Gastrocnemius medialis (tissue), 4 donors: Measurements from ENCODE around the gene ESF1. TPM values are rescaled to one million over a fixed set of nuclear protein-coding genes. Genes with fewer than 3 reads are reported as not detected.
"Not testable (repeated sequence)": the region's sequence is repeated elsewhere in the genome, so short reads cannot be mapped to it uniquely, and the experiment has no call there.

Experiments used
- ATAC-seq, 2 donors: fragments of 150-250 bp; one replicate each; pipeline ENCODE4 v1.9.1; 2016
- DNase-seq, 2 donors: peaks; one replicate each; pipeline ENCODE4 v3.0.0-alpha.2; 2019
- H3K27ac ChIP-seq, 4 donors: fragments of 200-600 bp; sonication (generic); 1 replicate in 1 of 4; 2 replicates in 3 of 4; pipeline ENCODE4 v1.5.1; 2016 to 2018; ENCODE audit warnings: mild to moderate bottlenecking in 2 of 4, moderate library complexity in 1 of 4
- H3K27me3 ChIP-seq, 3 donors: fragments of 200-600 bp; sonication (generic) in 2 of 3; 1 replicate in 1 of 3; 2 replicates in 2 of 3; pipeline versions ENCODE4 v1.5.1 to v1.6.0; 2016 to 2019; ENCODE audit warnings: mild to moderate bottlenecking in 1 of 3, moderate library complexity in 1 of 3
- H3K36me3 ChIP-seq, 2 donors: fragments of 200-600 bp; sonication (generic) in 1 of 2; one replicate each; pipeline ENCODE4 v1.5.1; 2017 to 2018
- H3K4me1 ChIP-seq, 2 donors: fragments of 200-600 bp; sonication (generic) in 1 of 2; one replicate each; pipeline ENCODE4 v1.5.1; 2016 to 2017; ENCODE audit warnings: mild to moderate bottlenecking in 2 of 2
- H3K4me3 ChIP-seq, 4 donors: fragments of 200-600 bp; sonication (generic) in 3 of 4; 1 replicate in 1 of 4; 2 replicates in 3 of 4; pipeline ENCODE4 v1.5.1; 2016 to 2019; ENCODE audit warnings: mild to moderate bottlenecking in 2 of 4
- H3K9me3 ChIP-seq, 3 donors: fragments of 200-600 bp; sonication (generic) in 2 of 3; 1 replicate in 1 of 3; 2 replicates in 2 of 3; pipeline ENCODE4 v1.5.1; 2016 to 2019
- POLR2A ChIP-seq, 2 donors: fragments of 450-650 bp; IDR thresholded peaks; one replicate each; pipeline ENCODE4 v1.6.1; 2017; ENCODE audit warnings: antibody characterized with exemption in 2 of 2, mild to moderate bottlenecking in 2 of 2, moderate library complexity in 2 of 2
- in situ Hi-C, 4 donors: fragments of 200-750 bp; cut with MboI; loops; one replicate each; pipeline versions ENCODE4 v1.15.0 to v1.8.0; 2017; ENCODE audit warnings: low sequenced_read_pairs in 4 of 4
- intact Hi-C: fragments of 100-400 bp; cut with DNase I; formaldehyde crosslinking; loops from one replicate; pipeline ENCODE4 v1.15.1; 2023; ENCODE audit warnings: low total_unique reads
- total RNA-seq, 4 donors: library from RNA; depleted of rRNA; stranded (reverse); fragments of >200 nt; gene quantifications; one replicate each; pipeline versions ENCODE4 v1.1.0 to v1.2.3, GENCODE V29; 2016
- TF ChIP-seq, protein P1 (sequence below), 5 experiments: fragments of 450-650 bp in 3 of 5; fragments of 200-600 bp in 2 of 5; sonication (generic) in 2 of 5; IDR thresholded peaks in 4 of 5; conservative IDR thresholded peaks in 1 of 5; 1 replicate in 4 of 5; 2 replicates in 1 of 5; pipeline ENCODE4 v1.5.1; 2016 to 2019; ENCODE audit warnings: antibody characterized with exemption in 5 of 5, mild to moderate bottlenecking in 3 of 5, moderate library complexity in 3 of 5

The ESF1 gene
- total RNA-seq, 4 donors from 2014 or later = 8.6 to 12.2 (median 10.8) TPM

DNA sequence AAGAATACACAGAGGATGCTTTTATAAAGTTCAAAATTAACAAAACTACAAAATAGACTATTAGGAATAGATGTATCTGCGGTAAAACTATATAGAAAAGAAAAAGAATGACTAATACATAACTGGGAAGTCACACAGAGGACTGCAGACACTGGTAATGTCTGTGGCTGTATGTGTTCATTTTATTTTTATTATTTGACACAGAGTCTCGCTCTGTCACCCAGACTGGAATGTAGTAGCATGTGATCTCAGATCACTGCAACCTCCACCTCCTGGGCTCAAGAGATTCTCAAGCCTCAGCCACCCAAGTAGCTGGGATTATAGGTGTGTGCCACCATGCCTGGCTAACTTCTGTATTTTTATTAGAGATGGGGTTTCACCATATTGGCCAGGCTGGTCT lies 38.9 kb downstream of the ESF1 start:
- in situ Hi-C loops (no loop called here), intact Hi-C loops (loop anchor here (10.0 kb wide), 1 partner anchor 111 kb away; the partner anchor contains the start of gene TASP1)
- Histone ChIP-seq H3K4me3 (no peak overlapping the region), H3K27me3 (no peaks in the 10 kb centered on the region), H3K27ac (peak overlapping the region in 1 of 4 donors; percentile 5), H3K4me1 (peaks cover 0 to 6% of the 10 kb centered on the region in 2 donors), H3K9me3 (no peaks in the 10 kb centered on the region), H3K36me3 (peaks cover 0 to 6% of the 10 kb centered on the region in 2 donors)
- TF ChIP-seq POLR2A (IDR thresholded peaks at IDR 0.05) = no peak
- TF ChIP-seq, protein P1, sequence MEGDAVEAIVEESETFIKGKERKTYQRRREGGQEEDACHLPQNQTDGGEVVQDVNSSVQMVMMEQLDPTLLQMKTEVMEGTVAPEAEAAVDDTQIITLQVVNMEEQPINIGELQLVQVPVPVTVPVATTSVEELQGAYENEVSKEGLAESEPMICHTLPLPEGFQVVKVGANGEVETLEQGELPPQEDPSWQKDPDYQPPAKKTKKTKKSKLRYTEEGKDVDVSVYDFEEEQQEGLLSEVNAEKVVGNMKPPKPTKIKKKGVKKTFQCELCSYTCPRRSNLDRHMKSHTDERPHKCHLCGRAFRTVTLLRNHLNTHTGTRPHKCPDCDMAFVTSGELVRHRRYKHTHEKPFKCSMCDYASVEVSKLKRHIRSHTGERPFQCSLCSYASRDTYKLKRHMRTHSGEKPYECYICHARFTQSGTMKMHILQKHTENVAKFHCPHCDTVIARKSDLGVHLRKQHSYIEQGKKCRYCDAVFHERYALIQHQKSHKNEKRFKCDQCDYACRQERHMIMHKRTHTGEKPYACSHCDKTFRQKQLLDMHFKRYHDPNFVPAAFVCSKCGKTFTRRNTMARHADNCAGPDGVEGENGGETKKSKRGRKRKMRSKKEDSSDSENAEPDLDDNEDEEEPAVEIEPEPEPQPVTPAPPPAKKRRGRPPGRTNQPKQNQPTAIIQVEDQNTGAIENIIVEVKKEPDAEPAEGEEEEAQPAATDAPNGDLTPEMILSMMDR (IDR thresholded peaks at IDR 0.05 in 4 of 5, conservative IDR thresholded peaks at IDR 0.05 in 1 of 5) = no peak
- DNase-seq (no peak), ATAC-seq (peak; percentile 62 to 68)

DNA sequence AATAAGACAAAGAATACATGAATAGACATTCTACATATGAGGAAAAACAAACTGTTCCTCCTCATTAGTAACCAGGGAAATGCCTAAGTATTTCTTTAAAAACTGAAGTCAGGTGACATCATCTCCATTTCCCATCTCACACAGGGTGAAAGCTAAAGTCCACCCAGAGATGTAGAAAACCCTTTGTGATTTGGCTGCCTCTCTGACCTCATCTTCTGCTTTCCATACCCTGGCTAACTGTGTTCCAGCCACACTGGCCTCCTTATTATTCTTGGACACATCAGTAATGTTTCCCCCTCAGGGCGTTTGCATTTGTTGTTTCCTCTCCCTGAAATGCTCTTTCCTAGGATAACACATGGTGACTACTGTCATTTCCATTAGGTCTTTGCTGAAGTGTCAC lies 40.4 kb downstream of the ESF1 start:
- no peak for TF ChIP-seq POLR2A (IDR thresholded peaks at IDR 0.05)
- TF ChIP-seq, protein P1 (IDR thresholded peaks at IDR 0.05 in 4 of 5, conservative IDR thresholded peaks at IDR 0.05 in 1 of 5) = no peak
- DNase-seq = no peak
- intact Hi-C loops (loop anchor here (10.0 kb wide), 1 partner anchor 110 kb away; the partner anchor contains the start of gene TASP1), in situ Hi-C loops (no loop called here)
- Histone ChIP-seq H3K4me3 (no peak overlapping the region), H3K36me3 (peaks cover 0 to 6% of the 10 kb centered on the region in 2 donors), H3K27ac (no peak overlapping the region), H3K9me3 (no peaks in the 10 kb centered on the region), H3K4me1 (peaks cover under 1 to 14% of the 10 kb centered on the region in 2 donors), H3K27me3 (no peaks in the 10 kb centered on the region)
- no peak for ATAC-seq

DNA sequence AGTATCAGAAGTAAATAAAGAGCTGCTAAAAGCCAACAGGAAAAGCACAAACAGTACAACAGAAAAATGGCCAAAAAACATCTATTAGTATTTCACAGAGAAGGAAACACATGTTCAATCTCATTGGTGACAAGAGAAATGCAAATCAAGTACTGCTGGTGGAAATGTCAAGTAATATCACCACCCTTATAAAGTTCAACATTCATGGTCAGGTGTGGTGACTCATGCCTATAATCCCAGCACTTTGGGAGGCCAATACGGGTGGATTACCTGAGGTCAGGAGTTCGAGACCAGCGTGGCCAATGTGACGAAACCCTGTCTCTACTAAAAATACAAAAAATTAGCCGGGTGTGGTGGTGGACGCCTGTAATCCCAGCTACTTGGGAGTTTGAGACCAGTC lies 42.8 kb downstream of the ESF1 start:
- no peak overlapping the region for H3K4me3 ChIP-seq
- H3K4me1 ChIP-seq = peaks cover 15 to 36% of the 10 kb centered on the region in 2 donors
- ATAC-seq = no peak
- H3K27ac ChIP-seq = no peak overlapping the region
- H3K36me3 ChIP-seq = peaks cover 0 to 6% of the 10 kb centered on the region in 2 donors
- no peak for DNase-seq
- intact Hi-C loops = loop anchor here (10.0 kb wide), 1 partner anchor 107 kb away; the partner anchor contains the start of gene TASP1
- in situ Hi-C loops = no loop called here
- no peak for TF ChIP-seq POLR2A (IDR thresholded peaks at IDR 0.05)
- TF ChIP-seq, protein P1 (IDR thresholded peaks at IDR 0.05 in 4 of 5, conservative IDR thresholded peaks at IDR 0.05 in 1 of 5) = no peak
- H3K27me3 ChIP-seq = no peaks in the 10 kb centered on the region
- no peaks in the 10 kb centered on the region for H3K9me3 ChIP-seq

DNA sequence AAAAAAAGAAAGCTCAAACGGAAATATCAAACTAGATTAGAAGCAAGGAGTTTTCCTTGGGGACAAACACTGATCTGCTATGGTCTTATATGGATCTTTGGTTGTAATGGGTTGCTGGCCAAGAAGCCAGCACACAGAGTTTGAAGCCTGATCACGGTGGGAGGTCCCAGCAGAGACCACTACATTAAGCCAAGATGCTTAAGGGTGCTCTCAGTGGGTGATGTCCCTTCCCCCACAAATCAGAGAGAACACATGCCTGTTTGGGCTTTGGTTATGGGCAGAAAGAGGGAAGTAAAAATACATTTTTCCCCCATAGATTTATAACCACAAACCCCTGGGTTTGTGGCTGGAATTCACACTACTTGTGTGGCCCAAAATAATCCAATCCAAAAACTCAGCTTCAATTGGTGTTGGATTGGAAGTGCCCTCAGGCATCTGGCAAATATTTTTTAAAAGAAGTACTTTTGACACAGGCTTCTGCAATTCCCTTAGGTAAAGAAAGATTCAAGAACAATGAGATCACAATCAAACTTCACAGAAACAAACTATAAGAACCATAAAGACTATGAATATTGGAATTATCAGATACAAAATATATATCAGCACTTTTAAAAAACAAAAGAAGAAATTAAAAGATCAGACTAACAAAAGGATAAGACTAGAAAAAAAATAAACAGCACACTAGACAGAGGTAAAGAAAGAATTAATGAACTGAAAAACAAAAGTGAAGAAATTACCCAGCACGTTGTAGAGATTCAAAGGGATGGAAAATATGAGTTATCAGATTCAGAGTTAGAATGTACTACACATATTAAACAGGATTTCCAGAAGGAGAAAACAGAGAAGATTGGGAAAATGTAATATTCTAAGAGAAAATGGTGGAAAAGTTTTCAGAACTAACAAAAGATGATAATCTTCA lies 44.7 kb downstream of the ESF1 start:
- peaks cover 0 to 6% of the 10 kb centered on the region in 2 donors for H3K36me3 ChIP-seq
- intact Hi-C loops (loop anchor here (10.0 kb wide), 1 partner anchor 105 kb away; the partner anchor contains the start of gene TASP1), in situ Hi-C loops (no loop called here)
- no peaks in the 10 kb centered on the region for H3K9me3 ChIP-seq
- H3K4me1 ChIP-seq = peaks cover 25 to 42% of the 10 kb centered on the region in 2 donors
- TF ChIP-seq POLR2A (IDR thresholded peaks at IDR 0.05) = no peak
- TF ChIP-seq, protein P1 (IDR thresholded peaks at IDR 0.05 in 4 of 5, conservative IDR thresholded peaks at IDR 0.05 in 1 of 5) = no peak
- peak overlapping the region; percentile 12 to 63 (median 42) for H3K27ac ChIP-seq
- DNase-seq (no peak), ATAC-seq (no peak)
- no peak overlapping the region for H3K4me3 ChIP-seq
- no peaks in the 10 kb centered on the region for H3K27me3 ChIP-seq

DNA sequence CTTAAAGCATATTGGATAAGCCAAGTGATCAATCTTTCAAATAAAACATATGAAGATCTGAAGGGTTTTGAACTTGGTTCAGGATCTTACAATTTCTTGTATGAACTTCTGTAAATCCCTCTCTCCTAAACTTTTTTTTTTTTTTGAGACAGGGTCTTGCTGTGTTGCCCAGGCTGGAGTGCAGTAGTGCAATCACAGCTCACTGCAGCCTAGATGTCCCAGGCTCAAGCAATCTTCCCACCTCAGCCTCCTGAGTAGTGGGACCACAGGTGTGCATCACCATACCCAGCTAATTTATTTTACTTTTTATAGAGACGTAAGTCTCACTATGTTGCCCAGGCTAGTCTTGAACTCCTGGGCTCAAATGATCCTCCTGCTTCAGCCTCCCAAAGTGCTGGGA lies 46.5 kb downstream of the ESF1 start:
- peaks cover 25 to 42% of the 10 kb centered on the region in 2 donors for H3K4me1 ChIP-seq

More for the DNA sequence above, 46.5 kb downstream of the ESF1 start:
- H3K27ac ChIP-seq = peak overlapping the region in 3 of 4 donors; percentile 42 to 63 (median 62)
- in situ Hi-C loops, H3K4me3 ChIP-seq, H3K27me3 ChIP-seq, ATAC-seq, DNase-seq, intact Hi-C loops, H3K9me3 ChIP-seq: not testable (repeated sequence)
- H3K36me3 ChIP-seq = peaks cover 0 to 12% of the 10 kb centered on the region in 2 donors
